T-helper 1 cell treated with Interleukin-12 subunit alpha and Interleukin-12 subunit beta and Interleukin-4 antibody, amounts not matched to agents 30 ng/mL and 1 ng/mL, for 36 hours (primary cell): Measurements from ENCODE around the gene RAB11FIP2. TPM values are rescaled to one million over a fixed set of nuclear protein-coding genes. Genes with fewer than 3 reads are reported as not detected.

ENCODE experiments used
- intact Hi-C: fragments of 100-400 bp; cut with micrococcal nuclease; formaldehyde crosslinking; loops from one replicate; pipeline ENCODE4 v1.15.1; 2024
- total RNA-seq: library from RNA; stranded (reverse); gene quantifications from 2 replicates; pipeline ENCODE4 v1.2.3, GENCODE V29; 2022

RAB11FIP2 gene
- total RNA-seq, 1 donor from 2014 or later = 16.6 TPM

DNA sequence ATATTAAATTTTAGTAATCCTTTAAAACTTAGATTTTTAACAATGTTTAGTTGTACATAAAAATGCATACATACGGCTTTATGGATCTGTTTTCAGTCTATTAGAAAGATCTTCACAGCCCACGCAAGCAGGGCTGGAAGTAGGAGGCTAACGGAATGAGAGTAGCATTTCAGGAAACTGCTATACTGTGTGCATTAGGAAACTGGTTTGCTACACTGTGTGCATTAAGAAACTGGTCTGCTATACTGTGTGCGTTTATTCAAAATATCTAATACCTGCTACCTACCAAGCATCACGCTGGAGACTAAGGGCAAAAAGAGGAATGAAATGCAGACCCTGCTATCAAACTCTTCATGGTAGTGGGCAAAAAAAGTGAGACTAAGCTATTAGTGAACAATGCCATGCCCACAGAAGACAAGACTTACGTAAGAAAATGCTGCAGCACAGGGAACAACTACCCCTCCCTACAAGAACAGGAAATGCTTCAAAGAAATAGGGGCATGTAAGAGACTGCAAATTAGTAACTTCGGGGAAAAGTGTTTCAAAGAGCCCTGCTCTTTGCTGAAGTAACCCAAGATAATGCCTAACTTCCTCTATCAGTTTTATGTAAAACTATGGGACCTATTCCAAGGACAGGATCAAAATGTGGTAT, 11.3 kb downstream of the RAB11FIP2 start:
- intact Hi-C loops = loop anchor here (1.0 kb wide), 1 partner anchor 11 kb away; the partner anchor contains the start of gene RAB11FIP2

DNA sequence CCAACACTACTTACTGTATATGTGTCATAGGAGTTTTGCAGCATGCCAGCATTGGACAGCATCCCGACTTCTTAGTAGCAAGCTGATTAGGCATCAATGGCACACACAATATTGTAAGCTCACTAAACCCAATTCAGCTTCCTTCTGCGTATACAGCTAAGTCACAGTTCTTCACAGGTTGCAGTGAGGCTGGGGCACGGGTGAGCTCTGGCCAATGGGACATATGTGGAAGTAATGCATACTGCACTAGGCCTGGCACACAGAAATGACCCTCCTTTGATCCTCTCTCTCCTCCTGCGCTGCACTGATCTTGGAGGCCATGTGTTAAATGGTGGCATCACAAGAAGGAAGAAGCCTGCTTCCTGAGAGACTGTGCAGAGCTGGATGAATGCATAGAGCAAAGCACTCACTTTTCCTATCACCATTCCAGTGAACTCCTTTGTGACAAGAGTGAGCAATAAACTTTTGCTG, 11.9 kb downstream of the RAB11FIP2 start:
- intact Hi-C loops = no loop called here

DNA sequence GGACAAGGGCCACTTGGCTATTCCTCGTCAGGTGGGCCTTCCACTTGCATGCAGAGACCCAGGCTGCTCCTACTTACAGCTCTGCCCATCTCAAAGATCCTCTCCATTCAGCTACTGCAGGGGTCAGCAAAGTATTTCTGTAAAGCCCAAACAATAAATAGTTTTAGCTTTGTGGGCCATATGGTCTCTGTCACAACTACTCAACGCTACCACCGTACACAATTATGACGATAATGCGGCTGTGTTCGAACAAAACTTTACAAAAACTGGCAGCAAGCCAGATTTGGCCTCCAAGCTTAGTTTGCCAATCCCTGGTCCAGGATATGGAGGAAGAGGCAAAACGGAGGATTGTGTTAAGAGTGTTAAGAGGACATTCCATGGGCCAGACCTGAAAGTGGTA, 12.8 kb downstream of the RAB11FIP2 start:
- intact Hi-C loops = no loop called here

DNA sequence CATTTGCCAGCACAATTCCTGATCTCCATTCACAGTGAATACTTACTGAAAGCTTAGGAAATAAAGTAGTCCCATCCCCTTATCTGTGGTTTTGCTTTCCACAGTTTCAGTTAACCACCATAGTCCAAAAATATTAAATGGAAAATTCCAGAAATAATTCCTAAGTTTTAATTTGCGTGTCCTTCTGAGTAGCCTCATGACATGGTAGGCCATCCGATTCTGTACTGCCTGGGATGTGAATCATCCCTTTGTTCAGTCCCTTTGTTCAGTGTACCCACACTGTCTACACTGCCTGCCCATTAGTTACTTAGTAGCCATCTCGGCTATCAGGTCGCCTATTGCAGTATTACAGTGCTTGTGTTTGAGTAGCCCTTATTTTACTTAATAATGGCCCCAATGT, 14.2 kb downstream of the RAB11FIP2 start:
- intact Hi-C loops = no loop called here

DNA sequence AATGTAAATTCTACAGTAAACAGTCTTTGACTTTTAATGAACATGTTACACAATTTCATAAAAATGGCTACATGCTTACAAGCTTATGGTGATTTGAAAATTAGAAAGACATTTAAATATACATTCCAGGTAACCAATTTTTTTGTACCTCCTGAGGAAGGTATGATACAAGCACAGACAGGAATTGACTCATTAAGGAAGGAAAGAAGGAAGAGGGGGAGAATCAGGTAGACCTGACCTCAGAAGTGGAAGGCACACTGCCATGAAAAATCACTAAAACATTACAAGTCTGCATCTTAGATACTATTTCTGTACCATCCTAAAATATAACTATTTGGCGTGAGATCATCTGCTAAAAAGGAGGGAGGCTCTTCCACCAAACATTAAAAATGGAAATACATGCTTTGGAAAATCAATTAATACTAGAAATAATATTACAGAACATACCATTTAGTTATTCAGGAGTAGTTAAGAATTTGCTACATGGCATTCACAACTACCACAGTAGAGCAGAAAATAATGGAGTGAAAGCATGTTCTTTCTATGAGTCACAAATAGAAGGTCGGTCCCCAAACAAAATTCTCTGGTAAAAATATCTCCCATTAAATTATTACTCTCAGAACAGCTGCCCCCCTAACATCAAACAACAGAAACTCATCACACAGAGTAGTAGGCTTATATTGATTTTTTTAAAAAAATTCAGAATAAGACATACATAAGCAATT, 15.2 kb downstream of the RAB11FIP2 start:
- intact Hi-C loops = no loop called here

DNA sequence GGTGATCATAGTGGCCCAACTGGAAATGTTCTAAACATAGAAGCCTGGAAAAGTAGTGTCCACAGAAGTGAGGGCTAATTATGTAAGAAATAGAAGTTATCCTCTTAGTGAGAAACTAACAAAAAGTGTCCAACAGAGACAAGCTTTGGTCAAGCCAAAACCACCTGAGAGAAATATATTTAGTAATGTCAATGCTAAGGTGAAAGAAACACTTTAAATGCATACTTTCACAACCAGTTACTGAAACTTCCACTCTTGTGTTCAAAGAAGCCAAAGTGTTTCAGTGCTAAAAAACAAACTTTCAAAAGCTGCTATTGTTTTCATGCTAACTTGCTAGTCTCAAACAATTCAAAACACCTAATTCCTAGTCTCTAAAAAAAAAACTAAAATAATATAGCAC, 18.1 kb downstream of the RAB11FIP2 start:
- intact Hi-C loops = no loop called here

DNA sequence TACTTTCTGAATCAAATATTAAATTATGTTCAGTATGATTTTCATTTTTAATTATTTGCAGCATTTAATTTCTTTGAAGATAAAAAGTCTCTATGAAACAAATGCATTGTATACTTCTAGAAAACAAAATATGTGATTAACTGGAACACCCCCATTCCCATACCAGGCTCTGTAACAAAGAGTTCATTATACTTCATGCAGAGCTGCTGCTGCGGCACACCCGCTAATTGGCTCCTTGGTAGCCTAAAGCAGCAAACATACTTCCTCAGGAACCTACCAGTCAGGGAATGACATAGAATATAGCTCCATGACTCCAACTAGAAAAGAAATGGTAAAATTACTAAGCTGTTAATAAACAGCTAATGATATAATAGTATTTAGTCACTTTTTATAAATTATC, 19.3 kb downstream of the RAB11FIP2 start:
- intact Hi-C loops = no loop called here

DNA sequence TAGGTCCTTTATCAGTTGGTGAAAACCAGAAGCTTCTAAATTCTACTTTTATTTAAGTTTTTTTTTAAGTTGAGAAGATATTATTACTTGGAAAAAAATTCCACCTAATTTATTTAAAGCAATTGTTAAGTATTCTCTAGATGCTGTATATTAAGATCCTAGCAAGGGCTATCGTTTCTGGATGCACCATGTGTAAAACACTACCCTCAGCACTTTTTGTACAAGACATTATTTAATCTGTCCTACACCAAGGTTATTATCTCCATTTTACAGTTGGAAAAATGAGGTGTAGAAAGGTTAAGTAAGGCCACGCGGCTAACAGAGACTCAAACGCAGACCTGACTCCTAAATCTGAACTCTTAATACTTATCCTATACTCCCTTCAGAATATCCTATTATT, 19.8 kb downstream of the RAB11FIP2 start:
- intact Hi-C loops = no loop called here

DNA sequence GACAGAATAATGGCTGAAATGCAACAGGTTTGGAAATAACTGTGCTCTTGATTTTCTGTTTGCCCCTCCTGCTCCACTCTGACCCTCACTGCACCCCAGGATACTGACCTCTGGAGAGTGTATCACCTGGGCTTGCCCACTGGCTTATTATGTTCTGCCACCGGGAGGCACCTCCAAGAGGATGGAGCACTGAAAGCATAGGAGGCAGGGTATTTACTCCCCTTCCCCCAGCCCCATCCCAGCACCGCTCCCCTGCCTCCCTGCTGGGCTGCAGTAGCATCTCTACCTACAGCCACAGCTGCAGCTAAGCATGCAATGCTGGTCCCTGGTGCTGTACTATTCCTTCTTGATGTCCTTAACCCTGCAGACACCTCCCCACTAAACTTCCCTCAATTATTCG, 26.4 kb downstream of the RAB11FIP2 start:
- intact Hi-C loops = no loop called here

DNA sequence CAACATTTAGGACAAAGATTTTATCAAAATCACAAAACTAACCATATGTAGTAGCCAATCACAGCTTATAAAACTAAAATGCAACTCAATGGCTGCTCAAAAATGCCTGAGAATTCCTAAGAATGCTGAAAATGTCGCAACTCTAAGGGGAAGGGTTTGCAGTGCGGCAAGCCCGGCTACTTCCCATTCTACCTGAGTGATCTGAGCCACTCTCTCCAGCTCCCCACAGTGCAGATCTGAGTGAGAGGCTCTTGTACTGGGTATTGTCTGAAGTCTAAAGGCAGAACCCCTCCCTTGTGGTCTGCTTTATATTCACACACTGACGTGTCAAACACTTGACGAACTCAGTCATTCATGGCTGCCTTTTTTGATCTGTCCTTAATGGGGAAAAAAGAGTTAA, 28.9 kb downstream of the RAB11FIP2 start:
- intact Hi-C loops = no loop called here

DNA sequence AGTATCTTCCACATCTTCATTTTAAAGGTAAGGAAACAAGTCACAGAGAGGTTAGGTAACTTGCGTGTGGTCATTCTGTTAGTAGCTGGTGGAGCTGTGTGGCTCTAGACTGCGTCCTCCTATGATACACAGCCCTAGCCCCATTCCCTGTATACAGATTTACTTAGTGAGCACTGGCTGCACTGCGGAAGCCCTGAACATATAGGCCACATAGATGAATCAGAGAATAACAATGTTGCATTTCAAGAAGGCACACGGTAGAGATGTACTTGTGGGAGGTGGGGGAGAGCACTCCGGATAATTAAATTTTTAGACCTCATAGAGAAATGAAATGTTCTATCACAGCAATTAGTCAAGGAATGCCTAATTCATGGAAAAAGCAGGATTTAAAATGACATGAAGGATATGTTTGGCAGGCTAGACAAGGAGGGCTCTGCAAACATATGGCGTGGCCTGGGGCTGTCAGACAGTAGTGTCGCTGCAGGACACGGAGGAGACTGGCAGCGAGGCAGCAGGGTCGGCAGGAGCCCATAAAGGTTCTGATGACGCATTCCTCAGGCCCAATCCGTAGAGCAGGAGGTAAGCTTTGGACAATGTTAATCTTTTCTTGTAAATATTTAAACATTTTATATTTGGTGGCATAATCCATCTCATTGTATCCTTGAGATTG, 29.5 kb downstream of the RAB11FIP2 start:
- intact Hi-C loops = no loop called here

DNA sequence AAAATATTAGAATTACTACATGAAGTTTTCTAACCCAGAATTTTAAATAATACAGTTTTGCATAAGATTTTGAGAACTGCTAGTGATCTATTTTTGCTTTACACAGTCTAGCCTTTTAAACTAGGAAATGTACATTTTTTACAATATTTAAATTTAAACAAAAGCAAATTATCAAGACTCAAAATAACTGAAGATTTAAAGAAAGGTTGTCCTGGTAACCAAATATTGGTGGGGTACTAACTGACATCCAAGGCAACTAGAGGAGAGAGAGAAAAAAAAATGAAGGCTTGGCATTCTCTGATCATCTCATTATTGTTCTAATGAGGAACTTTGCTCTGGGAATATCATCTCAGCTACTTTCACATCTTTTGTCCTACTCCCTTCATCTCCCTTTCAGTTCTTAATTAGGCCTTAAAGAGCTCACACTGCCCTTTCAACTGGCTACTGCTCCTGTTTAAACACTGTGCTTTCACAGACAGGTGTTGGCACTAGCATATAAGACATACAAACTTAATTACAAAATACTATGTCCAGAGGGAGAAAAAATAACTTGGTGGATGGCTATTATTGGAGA, 33.7 kb downstream of the RAB11FIP2 start:
- intact Hi-C loops = no loop called here

DNA sequence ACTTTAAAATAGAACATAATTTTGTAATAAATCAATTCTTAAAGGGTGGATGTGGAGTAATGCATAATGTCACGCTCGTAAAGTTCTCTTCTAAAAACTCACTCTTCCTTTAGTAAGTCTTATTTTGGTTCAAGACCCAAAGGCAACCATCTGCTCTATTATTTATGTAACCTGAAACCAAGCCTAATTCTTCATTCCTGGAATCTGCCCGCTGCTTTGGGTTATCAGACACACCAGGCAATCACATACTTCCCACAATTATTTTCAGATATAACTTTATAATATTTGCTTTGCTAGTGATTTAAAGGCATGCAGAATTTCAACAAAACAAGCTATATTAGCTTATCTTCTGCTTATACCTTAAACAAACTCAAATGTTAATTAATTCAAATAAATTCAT, 39.0 kb downstream of the RAB11FIP2 start:
- intact Hi-C loops = no loop called here

DNA sequence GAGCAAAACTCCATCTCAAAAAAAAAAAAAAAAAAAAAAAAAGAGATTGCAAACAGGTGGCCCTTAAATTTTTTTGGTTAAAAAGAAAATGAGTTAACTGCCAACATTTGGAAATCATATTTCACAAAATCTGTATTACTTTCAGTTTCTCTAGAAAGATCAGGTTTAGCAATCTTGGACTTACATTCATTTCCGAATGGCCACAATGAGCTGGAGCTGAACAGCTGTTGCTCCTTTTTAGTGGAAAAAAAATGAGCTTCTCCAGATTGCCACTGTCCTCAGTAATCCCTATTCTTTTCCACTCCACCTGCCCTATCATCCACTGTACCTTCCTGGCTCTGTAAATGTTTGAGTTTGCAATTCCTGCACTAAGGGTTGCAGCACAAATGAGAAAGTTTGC, 43.6 kb downstream of the RAB11FIP2 start:
- intact Hi-C loops = loop anchor here (1.0 kb wide), 1 partner anchor 42 kb away; no protein-coding TSS in a partner anchor

DNA sequence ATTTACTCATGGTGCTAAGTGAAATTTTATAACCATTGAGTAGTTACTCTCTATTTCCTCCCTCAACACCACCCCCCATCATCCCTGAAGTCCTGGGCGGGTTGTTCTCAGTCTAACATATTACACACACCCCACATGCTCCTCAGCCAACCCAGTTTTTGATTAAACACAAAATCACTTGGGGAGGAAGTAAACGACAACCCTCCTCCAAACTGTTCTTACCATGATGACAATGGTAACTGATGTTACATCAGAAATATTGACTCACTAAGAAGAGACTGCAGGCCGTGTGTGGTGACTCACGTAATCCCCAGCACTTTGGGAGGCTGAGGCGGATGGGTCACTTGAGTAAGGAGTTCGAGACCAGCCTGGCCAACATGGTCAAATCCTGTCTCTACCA, 44.2 kb downstream of the RAB11FIP2 start:
- intact Hi-C loops = no loop called here

DNA sequence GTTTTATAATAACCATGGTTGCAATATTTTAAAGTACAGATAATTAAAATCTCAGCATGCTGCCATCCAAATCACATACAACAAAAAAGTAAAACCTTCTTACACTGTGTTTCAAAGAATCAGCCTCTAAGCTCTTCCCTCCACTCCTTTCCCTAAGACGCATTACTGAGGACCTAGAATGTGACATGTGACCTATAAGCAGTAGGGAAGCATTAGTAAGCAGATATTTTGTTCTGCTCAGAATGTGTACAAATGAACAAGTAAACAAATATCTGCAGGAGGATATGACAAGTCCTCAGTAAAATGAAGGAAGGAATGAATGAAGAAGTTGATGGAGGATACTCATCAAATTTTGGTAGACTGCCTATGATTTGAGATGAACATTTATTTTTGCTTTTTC, 49.1 kb downstream of the RAB11FIP2 start:
- intact Hi-C loops = no loop called here

DNA sequence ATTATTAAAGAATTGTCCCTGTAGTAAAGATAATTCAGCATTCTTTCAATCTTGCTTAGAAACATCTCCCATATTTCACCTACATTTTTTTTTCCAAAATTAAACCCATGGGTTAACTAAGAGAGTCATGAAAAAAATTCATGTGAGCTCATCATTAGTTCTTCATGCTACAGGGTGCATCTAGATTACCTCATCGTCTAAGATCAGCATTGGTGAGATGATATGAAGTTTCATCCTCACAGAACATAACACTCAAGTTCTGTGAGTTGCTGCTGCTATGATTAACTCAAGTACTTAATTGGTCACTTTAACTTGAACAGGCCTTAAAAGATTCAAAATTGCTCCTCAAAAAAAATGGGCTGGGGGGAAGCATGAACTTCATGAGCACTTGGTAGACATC, 50.0 kb downstream of the RAB11FIP2 start:
- intact Hi-C loops = no loop called here

DNA sequence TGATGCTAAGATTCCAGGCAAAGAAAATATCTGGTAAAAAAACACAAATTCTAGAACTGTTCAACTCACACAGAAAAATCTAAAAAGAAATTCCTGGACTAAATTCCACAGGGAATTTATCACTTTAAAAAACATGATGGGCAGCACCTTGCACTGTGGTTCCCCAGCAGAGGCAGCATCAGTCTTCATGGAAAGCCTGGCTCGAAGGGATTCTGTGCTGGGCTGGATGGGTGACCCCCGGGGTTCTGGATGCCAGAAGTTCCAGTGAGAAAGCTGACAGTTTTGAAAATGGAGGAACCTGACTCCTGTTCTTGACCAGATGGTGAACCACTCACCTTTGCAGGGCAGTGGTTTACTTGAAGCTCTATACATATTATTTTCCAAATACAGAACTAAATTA, 52.0 kb downstream of the RAB11FIP2 start:
- intact Hi-C loops = no loop called here

DNA sequence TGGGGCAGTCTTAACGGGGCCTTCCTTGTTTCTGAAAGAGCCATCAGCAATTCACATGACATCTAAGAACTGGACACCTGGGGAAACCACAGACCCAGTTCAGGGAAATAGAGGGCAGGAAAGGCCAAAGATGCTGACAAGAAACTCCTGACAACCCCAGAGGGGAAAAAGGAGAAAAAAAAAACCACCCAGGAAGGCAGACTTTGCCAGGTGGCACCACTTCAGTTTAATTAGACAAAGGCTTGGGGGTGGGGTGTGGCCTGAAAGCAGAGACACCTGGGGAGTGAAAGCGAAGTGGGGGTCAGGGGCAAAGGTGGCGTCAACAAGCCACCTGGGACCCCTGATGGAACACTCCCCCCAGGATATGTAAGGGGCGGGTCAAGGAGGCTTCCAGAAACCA, 53.6 kb downstream of the RAB11FIP2 start:
- intact Hi-C loops = no loop called here

DNA sequence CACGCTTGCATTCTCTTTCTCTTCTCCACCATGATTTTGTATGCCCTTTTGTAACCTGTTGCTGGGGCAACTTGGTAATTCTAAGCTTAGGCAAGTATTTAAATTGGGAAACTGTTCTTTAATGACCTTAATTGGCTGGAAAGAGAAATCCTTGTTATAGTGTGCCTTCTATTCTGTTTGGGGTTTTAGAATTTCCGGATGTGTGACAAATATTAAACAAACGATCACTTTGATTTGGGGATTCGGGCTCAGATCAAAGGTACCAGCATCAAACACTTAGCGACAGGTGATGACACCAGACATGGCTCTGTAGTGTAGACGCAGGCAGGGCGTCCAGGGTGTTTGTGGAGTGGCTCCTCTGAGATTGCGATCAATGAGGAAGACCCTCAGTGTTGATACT, 55.0 kb downstream of the RAB11FIP2 start:
- intact Hi-C loops = no loop called here

DNA sequence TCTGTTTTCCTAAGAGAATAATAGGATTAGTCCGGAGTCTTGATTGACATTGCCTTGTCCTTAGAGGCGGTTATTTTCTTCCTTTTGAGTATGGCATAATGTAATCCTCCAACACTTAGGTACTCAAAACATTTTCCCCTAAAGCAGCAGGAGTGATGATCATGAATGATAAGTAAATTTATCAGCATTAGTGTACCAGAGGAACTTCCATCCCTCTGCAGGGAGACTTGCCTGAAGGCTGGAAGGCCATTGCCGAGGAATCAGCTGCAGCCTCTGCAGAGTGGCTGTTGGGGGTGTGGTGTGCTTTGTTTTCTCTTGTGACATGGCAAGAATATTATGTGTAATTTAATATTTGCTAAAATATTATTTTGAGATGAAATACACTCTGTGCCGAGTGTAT, 56.8 kb downstream of the RAB11FIP2 start:
- intact Hi-C loops = no loop called here

DNA sequence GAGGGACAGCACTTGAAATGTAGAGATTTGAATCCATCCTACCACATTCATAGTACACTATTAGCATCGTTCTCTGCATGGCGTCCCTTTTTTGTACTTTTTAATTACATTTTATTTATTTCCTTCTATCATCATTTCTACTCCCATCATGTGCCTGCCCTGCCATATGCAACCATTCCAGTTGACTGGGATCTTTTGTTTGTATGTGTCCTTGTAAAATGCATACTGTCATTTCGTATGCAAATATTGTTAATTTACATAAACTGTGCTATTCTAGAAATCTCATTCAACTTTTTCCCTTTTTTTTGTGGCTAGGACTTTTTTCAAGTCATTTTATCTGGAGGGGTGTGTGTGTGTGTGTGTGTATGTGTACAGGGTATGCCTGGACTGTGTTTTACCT, 57.9 kb downstream of the RAB11FIP2 start:
- intact Hi-C loops = no loop called here
